Adrenal gland (tissue), 19 donors: ENCODE measurements around the gene BIN2. TPM values are rescaled to one million over a fixed set of nuclear protein-coding genes. Genes with fewer than 3 reads are reported as not detected.

Experiments
- DNase-seq, 7 donors: peaks; one replicate each; pipeline ENCODE4 v3.0.0-alpha.2; 2019 to 2020
- H3K27ac ChIP-seq, 5 donors: fragments of 200-600 bp; sonication (generic) in 4 of 5; 1 replicate in 3 of 5; 2 replicates in 2 of 5; pipeline versions ENCODE4 v1.5.1 to v1.8.0; 2016 to 2020; ENCODE audit warnings: mild to moderate bottlenecking in 1 of 5
- H3K27me3 ChIP-seq: fragments of 200-600 bp; 2 replicates; pipeline ENCODE4 v1.8.0; 2021
- H3K36me3 ChIP-seq, 2 donors: fragments of 200-600 bp; replicated peaks in 1 of 2; 1 replicate in 1 of 2; 2 replicates in 1 of 2; pipeline versions ENCODE4 v1.5.1 to v1.8.0; 2018 to 2022
- H3K4me1 ChIP-seq, 2 donors: fragments of 200-600 bp; replicated peaks in 1 of 2; 1 replicate in 1 of 2; 2 replicates in 1 of 2; pipeline versions ENCODE4 v1.5.1 to v1.8.0; 2018 to 2021
- H3K4me3 ChIP-seq, 4 donors: fragments of 200-600 bp; sonication (generic) in 3 of 4; one replicate each; pipeline ENCODE4 v1.5.1; 2016 to 2018
- H3K9me3 ChIP-seq, 3 donors: fragments of 200-600 bp; sonication (generic) in 1 of 3; replicated peaks in 1 of 3; 1 replicate in 2 of 3; 2 replicates in 1 of 3; pipeline versions ENCODE4 v1.5.1 to v1.8.0; 2016 to 2021
- POLR2A ChIP-seq, 2 donors: fragments of 450-650 bp; IDR thresholded peaks; one replicate each; pipeline ENCODE4 v1.6.1; 2017; ENCODE audit warnings: antibody characterized with exemption in 2 of 2, mild to moderate bottlenecking in 2 of 2, moderate library complexity in 1 of 2
- WGBS, 4 donors: extraction: QIAGEN DNeasy Blood & Tissue Kit in 2 of 4; methylation state at CpG; one replicate each; pipeline versions ENCODE4 v1.1.5 to v1.1.7; 2013 to 2017; 5-methylcytosine and 5-hydroxymethylcytosine counted together
- intact Hi-C, 2 donors: fragments of 100-400 bp; cut with DNase I; formaldehyde crosslinking; loops; one replicate each; pipeline versions ENCODE4 v1.14.1 to v1.15.0; 2022 to 2023
- long read RNA-seq, 10 donors: library from polyadenylated mRNA in 3 of 10; unstranded in 2 of 10; stranded (forward) in 1 of 10; transcript quantifications; one replicate each; pipeline ENCODE4 v2.0.0 and lab custom pipeline, GENCODE V29; 2021 to 2026
- polyA plus RNA-seq, 3 donors: library from polyadenylated mRNA; stranded (reverse); fragments of 200-250 nt in 2 of 3; fragments of 350-450 nt in 1 of 3; fragmentation: Illumina TruSeq in 1 of 3; extraction: RNeasy Lipid Tissue Mini Kit (QIAGEN cat#74804) in 1 of 3; gene quantifications; one replicate each; pipeline ENCODE4 v1.2.3, GENCODE V29; 2013 to 2014
- total RNA-seq, 9 donors: library from RNA; depleted of rRNA in 4 of 9; stranded (reverse); fragments of >200 nt in 4 of 9; fragments of 120-200 nt in 1 of 9; fragmentation: NEBNext Ultra II Directional in 1 of 9; extraction: Animal tissue kit (Norgen Biotek cat#: 25700) in 1 of 9; gene quantifications; one replicate each; pipeline versions ENCODE4 v1.1.0 to v1.2.4, GENCODE V29; 2013 to 2023
- TF ChIP-seq, protein P1 (sequence below), 6 experiments: fragments of 450-650 bp in 4 of 6; fragments of 200-600 bp in 2 of 6; sonication (generic) in 1 of 6; IDR thresholded peaks; 1 replicate in 5 of 6; 2 replicates in 1 of 6; pipeline versions ENCODE4 v1.5.1 to v1.8.0; 2016 to 2021; ENCODE audit warnings: antibody characterized with exemption in 6 of 6, mild to moderate bottlenecking in 2 of 6, moderate library complexity in 1 of 6
- donor health status: healthy with polysubstance abuse.
- donor health status: Bipolar disorder and iron deficiency.
- donor health status: DM: yes; HTN: yes; CAD: no.
- donor health status: DM: no; HTN: no; CAD: no.
- donor health status: DM: no; HTN: no; CAD: no.
- donor health status: DM: yes; HTN: yes; CAD: no.

BIN2 gene
- total RNA-seq (10 to 100 TPM in 1 of 9 donors, 1 to 10 TPM in 8; 2.3 to 16.6 (median 6.7) TPM), polyA plus RNA-seq (1 to 10 TPM; 4.3 to 9.8 (median 4.6) TPM)
- long read RNA-seq, donor 1: 0 reads
- long read RNA-seq, donor 2, partial matches to known transcripts: 0 of 1 reads
- long read RNA-seq, donor 2, other reads (novel, unspliced or antisense): 0 of 1 reads
- long read RNA-seq, donor 3: 0 reads
- long read RNA-seq, donor 4, partial matches to known transcripts: 2 of 5 reads
- long read RNA-seq, donor 4, other reads (novel, unspliced or antisense): 0 of 5 reads
- long read RNA-seq, donor 5, transcript BIN2-210 (13 exons, 2,255 nt): major isoform, 7 of 13 reads
- long read RNA-seq, donor 5, partial matches to known transcripts: 0 of 13 reads
- long read RNA-seq, donor 5, other reads (novel, unspliced or antisense): 6 of 13 reads
- long read RNA-seq, donor 6, partial matches to known transcripts: 0 of 2 reads
- long read RNA-seq, donor 6, other reads (novel, unspliced or antisense): 2 of 2 reads
- long read RNA-seq, donor 7: 0 reads
- long read RNA-seq, donor 8: 0 reads
- long read RNA-seq, donor 9: 0 reads
- long read RNA-seq, donor 10, partial matches to known transcripts: 0 of 1 reads
- long read RNA-seq, donor 10, other reads (novel, unspliced or antisense): 0 of 1 reads

GRCh38 chr12:51323966-51324895 is at the start of gene BIN2:
TSS of gene BIN2 (minus strand) at chr12:51324174. CDS start at chr12:51324102, 72 bp downstream.
- Histone ChIP-seq H3K4me3 (peak within 1 kb of the TSS in 1 of 4 donors; percentile 39), H3K36me3 (no peaks in the 10 kb centered on the region), H3K27ac (peak within 1 kb of the TSS in 3 of 5 donors; percentile 14 to 84 (median 54)), H3K27me3 (no peaks in the 10 kb centered on the region), H3K9me3 (no peaks in the 10 kb centered on the region), H3K4me1 (peaks cover 0 to 9% of the 10 kb centered on the region in 2 donors)
- intact Hi-C loops: no loop called here
- 85 to 92% (median 87%) methylated on average over 46 to 60 of the region's 60 CpGs for WGBS, 4 donors
- TF ChIP-seq POLR2A (IDR thresholded peaks at IDR 0.05): no peak
- TF ChIP-seq, protein P1, sequence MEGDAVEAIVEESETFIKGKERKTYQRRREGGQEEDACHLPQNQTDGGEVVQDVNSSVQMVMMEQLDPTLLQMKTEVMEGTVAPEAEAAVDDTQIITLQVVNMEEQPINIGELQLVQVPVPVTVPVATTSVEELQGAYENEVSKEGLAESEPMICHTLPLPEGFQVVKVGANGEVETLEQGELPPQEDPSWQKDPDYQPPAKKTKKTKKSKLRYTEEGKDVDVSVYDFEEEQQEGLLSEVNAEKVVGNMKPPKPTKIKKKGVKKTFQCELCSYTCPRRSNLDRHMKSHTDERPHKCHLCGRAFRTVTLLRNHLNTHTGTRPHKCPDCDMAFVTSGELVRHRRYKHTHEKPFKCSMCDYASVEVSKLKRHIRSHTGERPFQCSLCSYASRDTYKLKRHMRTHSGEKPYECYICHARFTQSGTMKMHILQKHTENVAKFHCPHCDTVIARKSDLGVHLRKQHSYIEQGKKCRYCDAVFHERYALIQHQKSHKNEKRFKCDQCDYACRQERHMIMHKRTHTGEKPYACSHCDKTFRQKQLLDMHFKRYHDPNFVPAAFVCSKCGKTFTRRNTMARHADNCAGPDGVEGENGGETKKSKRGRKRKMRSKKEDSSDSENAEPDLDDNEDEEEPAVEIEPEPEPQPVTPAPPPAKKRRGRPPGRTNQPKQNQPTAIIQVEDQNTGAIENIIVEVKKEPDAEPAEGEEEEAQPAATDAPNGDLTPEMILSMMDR (IDR thresholded peaks at IDR 0.05): no peak
- DNase-seq: peak in 4 of 7 donors; percentile 30 to 36 (median 32)

GRCh38 chr12:51373187-51373586 is 49.2 kb upstream of the BIN2 start:
- H3K4me1 ChIP-seq: peaks cover 5 to 9% of the 10 kb centered on the region in 2 donors
- H3K9me3 ChIP-seq: no peaks in the 10 kb centered on the region
- no peaks in the 10 kb centered on the region for H3K36me3 ChIP-seq
- DNase-seq: no peak
- intact Hi-C loops: no loop called here
- H3K4me3 ChIP-seq: no peak overlapping the region
- WGBS, 4 donors: 75 to 87% (median 78%) methylated on average over 3 of the region's 3 CpGs
- TF ChIP-seq POLR2A (IDR thresholded peaks at IDR 0.05): no peak
- TF ChIP-seq, protein P1 (IDR thresholded peaks at IDR 0.05): no peak
- no peaks in the 10 kb centered on the region for H3K27me3 ChIP-seq
- H3K27ac ChIP-seq: no peak overlapping the region

GRCh38 chr12:51372021-51372420 is 48.0 kb upstream of the BIN2 start:
- DNase-seq: no peak
- Histone ChIP-seq H3K9me3 (no peaks in the 10 kb centered on the region), H3K36me3 (no peaks in the 10 kb centered on the region), H3K27ac (peak overlapping the region in 4 of 5 donors; percentile 52 to 79 (median 66)), H3K4me3 (no peak overlapping the region), H3K27me3 (no peaks in the 10 kb centered on the region), H3K4me1 (peaks cover 5 to 9% of the 10 kb centered on the region in 2 donors)
- intact Hi-C loops: no loop called here
- WGBS, 4 donors: 57 to 66% (median 65%) methylated on average over 2 of the region's 2 CpGs
- TF ChIP-seq POLR2A (IDR thresholded peaks at IDR 0.05): no peak
- TF ChIP-seq, protein P1 (IDR thresholded peaks at IDR 0.05): no peak
